Cardiac muscle cell (in vitro differentiated cells and primary cell): ENCODE data around the gene MPDZ. TPM values are rescaled to one million over a fixed set of nuclear protein-coding genes. Genes with fewer than 3 reads are reported as not detected.

ENCODE experiments used
- DNase-seq, 2 donors: peaks; one replicate each; pipeline versions ENCODE4 v3.0.0 to v3.0.0-alpha.2; 2010 to 2017; ENCODE audit warnings: low read depth in 1 of 2, low spot score in 1 of 2
- H3K27ac ChIP-seq: fragments of 200-600 bp; sonication (generic); 2 replicates; pipeline ENCODE4 v1.5.1; 2016
- H3K27me3 ChIP-seq: fragments of 200-600 bp; sonication (generic); 2 replicates; pipeline ENCODE4 v1.6.0; 2016; ENCODE audit warnings: control low read depth
- H3K36me3 ChIP-seq: fragments of 200-600 bp; sonication (generic); 2 replicates; pipeline ENCODE4 v1.5.1; 2016; ENCODE audit warnings: control low read depth
- H3K4me1 ChIP-seq: fragments of 200-600 bp; sonication (generic); 2 replicates; pipeline ENCODE4 v1.8.1; 2017; ENCODE audit warnings: low read depth, mild to moderate bottlenecking, mixed run types
- H3K4me3 ChIP-seq: fragments of 200-600 bp; sonication (generic); 2 replicates; pipeline ENCODE4 v1.5.1; 2016; ENCODE audit warnings: mild to moderate bottlenecking
- H3K9me3 ChIP-seq: fragments of 200-600 bp; sonication (generic); 2 replicates; pipeline ENCODE4 v1.5.1; 2017; ENCODE audit warnings: low read depth, mild to moderate bottlenecking, control low read depth
- CTCF ChIP-seq: IDR thresholded peaks from 2 replicates; pipeline ENCODE4 v1.5.1; 2012; ENCODE audit warnings: low read depth, mild to moderate bottlenecking, low read length
- polyA plus RNA-seq: library from polyadenylated mRNA; unstranded; fragments of >200 nt; fragmentation: Nextera tagmentation; extraction: Ambion mirVana; gene quantifications from 2 replicates; pipeline ENCODE4 v1.2.1, GENCODE V29; 2016
- total RNA-seq: library from RNA; depleted of rRNA; stranded (reverse); fragments of >200 nt; gene quantifications from 2 replicates; pipeline ENCODE4 v1.2.3, GENCODE V29; 2016

MPDZ gene
- total and polyA plus RNA-seq, 2 experiments from 2014 or later: 31.3 to 83.1 TPM

DNA sequence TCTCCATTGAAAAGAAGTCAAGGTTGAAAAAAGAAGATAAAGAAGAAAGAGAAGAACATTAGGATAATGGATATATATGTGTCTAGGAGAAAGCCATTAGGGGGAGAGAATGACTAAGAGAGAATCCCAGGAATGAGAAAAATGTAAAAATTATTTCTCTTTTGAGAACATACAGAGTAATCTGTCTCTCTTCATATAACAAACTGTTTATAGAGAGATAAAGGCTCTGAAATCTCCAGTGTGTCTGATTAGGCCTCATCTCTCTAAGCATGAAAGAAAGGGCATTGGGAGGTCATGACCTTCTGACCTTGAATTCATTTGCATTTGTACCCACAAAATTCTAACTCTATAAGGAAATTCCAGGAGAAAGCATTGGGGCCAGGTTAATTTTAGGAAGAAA, 3.5 kb upstream of the MPDZ start:
- Histone ChIP-seq H3K27ac (no peak overlapping the region), H3K4me3 (no peak overlapping the region), H3K36me3 (no peaks in the 10 kb centered on the region), H3K27me3 (no peaks in the 10 kb centered on the region), H3K4me1 (peaks cover 13% of the 10 kb centered on the region), H3K9me3 (no peaks in the 10 kb centered on the region)
- DNase-seq: peak in 1 of 2 donors; percentile 50
- TF ChIP-seq CTCF: no peak

DNA sequence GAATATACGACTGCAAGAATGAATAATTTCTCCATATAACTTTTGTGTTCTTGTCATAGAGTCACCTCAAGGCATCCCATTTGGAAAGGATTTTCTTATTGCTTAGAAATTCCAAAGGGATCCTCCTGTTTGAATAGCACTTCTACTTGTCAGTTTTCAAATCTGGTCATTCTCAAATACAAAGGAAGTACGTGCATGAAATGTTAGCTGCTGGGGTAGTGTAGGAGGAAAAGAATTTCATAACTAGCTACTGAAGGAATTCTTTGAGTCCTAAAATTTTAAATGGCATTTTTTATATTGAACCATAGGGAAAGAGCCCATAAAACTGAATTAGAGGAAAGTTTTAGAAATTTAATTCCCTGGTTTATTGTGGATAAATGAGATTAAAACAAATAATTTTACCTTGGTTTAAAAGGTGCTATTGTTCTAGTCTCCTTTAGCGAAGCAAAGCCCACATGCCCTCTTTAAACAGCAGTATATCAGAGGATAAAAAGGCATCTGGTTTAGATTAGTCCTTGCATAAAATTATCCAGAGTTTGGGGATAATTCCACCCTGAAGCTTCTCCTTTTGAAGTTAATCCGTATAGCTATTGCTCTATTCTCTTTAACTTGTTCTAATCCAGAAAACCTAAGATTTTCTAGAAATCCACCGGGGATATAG, 2.0 kb upstream of the MPDZ start:
- Histone ChIP-seq H3K36me3 (no peaks in the 10 kb centered on the region), H3K4me1 (peaks cover 13% of the 10 kb centered on the region), H3K27ac (no peak overlapping the region), H3K9me3 (no peaks in the 10 kb centered on the region), H3K27me3 (no peaks in the 10 kb centered on the region), H3K4me3 (no peak overlapping the region)
- peak; percentile 11 to 79 for DNase-seq
- no peak for TF ChIP-seq CTCF

- Histone ChIP-seq H3K4me3 (peak overlapping the region; percentile 82), H3K27ac (peak overlapping the region; percentile 78), H3K4me1 (peaks cover 19% of the 10 kb centered on the region), H3K9me3 (no peaks in the 10 kb centered on the region), H3K27me3 (no peaks in the 10 kb centered on the region), H3K36me3 (no peaks in the 10 kb centered on the region)
- peak; percentile 23 for TF ChIP-seq CTCF
- peak; percentile 63 to 87 for DNase-seq
Observed at GRCh38 chr9:13278368-13279246, 885 bp downstream of the MPDZ start.

- H3K27me3 ChIP-seq: no peaks in the 10 kb centered on the region
- H3K27ac ChIP-seq: peak overlapping the region; percentile 78
- DNase-seq: peak in 1 of 2 donors; percentile 71
- no peaks in the 10 kb centered on the region for H3K36me3 ChIP-seq
- no peaks in the 10 kb centered on the region for H3K9me3 ChIP-seq
- peaks cover 13% of the 10 kb centered on the region for H3K4me1 ChIP-seq
- TF ChIP-seq CTCF: no peak
- peak overlapping the region; percentile 82 for H3K4me3 ChIP-seq
Observed at GRCh38 chr9:13278023-13278367, 1.5 kb downstream of the MPDZ start.

- no peaks in the 10 kb centered on the region for H3K27me3 ChIP-seq
- no peak overlapping the region for H3K27ac ChIP-seq
- no peak overlapping the region for H3K4me3 ChIP-seq
- DNase-seq: peak in 1 of 2 donors; percentile 83
- no peaks in the 10 kb centered on the region for H3K36me3 ChIP-seq
- no peaks in the 10 kb centered on the region for H3K9me3 ChIP-seq
- no peak for TF ChIP-seq CTCF
- H3K4me1 ChIP-seq: peaks cover 5% of the 10 kb centered on the region
Observed at GRCh38 chr9:13274886-13275641, 4.4 kb downstream of the MPDZ start.
